ENCODE data around the gene JAM2. TPM values are rescaled to one million over a fixed set of nuclear protein-coding genes. Genes with fewer than 3 reads are reported as not detected.

Gene JAM2
- 1 to 10 TPM in 1 of 2 donors, under 1 TPM in 1; 0.48 to 1.7 TPM for total RNA-seq
- 81.9 TPM for polyA plus RNA-seq (2013, experiment 1 of 2)
- 68.9 TPM for polyA plus RNA-seq (2013, experiment 2 of 2)
- long read RNA-seq, experiment 1, partial matches to known transcripts, result 0 of 1 reads
- long read RNA-seq, experiment 1, other reads (novel, unspliced or antisense), result 1 of 1 reads
- long read RNA-seq, experiment 2, partial matches to known transcripts, result 0 of 1 reads
- long read RNA-seq, experiment 2, other reads (novel, unspliced or antisense), result 1 of 1 reads
- long read RNA-seq, experiment 3, result 0 reads
- long read RNA-seq, experiment 4, result 0 reads

DNA sequence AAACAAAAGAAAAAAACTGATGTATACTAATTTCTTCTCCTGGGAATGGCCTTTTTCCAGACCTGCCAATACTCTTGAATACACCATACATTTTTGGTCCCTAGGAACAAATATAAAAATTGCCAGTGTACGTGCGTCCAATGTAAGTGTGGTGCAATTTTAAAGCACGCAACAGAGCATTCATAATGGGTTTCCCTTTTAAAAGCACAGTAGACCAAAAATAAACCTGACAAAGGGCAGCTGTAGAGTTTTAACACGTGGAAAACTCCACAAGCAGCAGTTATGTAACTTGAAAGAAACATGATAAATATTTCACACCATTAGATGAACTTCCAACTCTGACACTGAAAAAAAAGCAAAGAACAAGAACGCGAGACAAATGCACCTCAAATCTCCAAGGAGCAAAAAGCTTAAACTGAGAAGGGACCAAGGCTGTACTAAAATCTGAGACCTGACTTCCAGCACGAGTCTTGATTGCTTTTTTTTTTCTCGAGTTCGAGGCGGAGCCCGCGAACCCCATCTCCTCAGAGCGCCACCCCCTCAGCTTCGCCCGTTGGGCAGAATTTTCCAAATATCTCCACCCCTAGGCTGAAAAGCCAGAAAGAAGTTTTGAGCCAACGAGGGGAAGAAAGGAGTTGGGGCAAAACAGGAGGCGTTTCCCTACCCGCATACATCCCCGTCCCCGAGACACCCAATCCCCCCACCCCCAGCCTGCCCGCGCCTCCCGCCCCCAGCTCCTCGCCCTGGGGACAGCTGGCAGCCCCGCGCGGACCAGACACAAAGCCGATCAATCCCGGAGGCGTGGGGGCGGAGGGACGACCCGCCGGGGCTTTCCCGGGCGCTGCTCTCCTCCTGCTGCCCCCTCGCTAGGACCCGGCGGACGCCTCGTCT lies at the start of gene JAM2:
Gene JAM2, plus strand, starts transcription at position 599 of the 891 bp plus-strand sequence. CDS start 564 bp downstream, outside the sequence.
- Histone ChIP-seq H3K36me3 (ENCODE audit: control insufficient read depth, insufficient read depth, low read length) (no peaks in the 10 kb centered on the region), H3K4me3 (ENCODE audit: low read length) (peak within 1 kb of the TSS; percentile 85), H3K9ac (ENCODE audit: extremely low read depth, low read length, poor library complexity, severe bottlenecking) (peak within 1 kb of the TSS; percentile 44), H3K4me1 (ENCODE audit: control insufficient read depth, insufficient read depth, low read length) (no peaks in the 10 kb centered on the region), H3K27ac (ENCODE audit: low read depth, low read length) (peak within 1 kb of the TSS; percentile 99), H3K27me3 (ENCODE audit: control insufficient read depth, insufficient read depth, low read length, poor library complexity, severe bottlenecking) (peaks cover 58% of the 10 kb centered on the region), H3K9me3 (ENCODE audit: control insufficient read depth, low read length) (no peaks in the 10 kb centered on the region)
- Mint-ChIP-seq H3K9me3 (no peaks in the 10 kb centered on the region), H3K27ac (no peak within 1 kb of the TSS), H3K27me3 (ENCODE audit: insufficient read depth) (peaks cover 82% of the 10 kb centered on the region), H3K36me3 (ENCODE audit: low read depth) (no peaks in the 10 kb centered on the region), H3K4me1 (peaks cover 3% of the 10 kb centered on the region), H3K4me3 (peak within 1 kb of the TSS; percentile 60)
- TF ChIP-seq, protein P1, sequence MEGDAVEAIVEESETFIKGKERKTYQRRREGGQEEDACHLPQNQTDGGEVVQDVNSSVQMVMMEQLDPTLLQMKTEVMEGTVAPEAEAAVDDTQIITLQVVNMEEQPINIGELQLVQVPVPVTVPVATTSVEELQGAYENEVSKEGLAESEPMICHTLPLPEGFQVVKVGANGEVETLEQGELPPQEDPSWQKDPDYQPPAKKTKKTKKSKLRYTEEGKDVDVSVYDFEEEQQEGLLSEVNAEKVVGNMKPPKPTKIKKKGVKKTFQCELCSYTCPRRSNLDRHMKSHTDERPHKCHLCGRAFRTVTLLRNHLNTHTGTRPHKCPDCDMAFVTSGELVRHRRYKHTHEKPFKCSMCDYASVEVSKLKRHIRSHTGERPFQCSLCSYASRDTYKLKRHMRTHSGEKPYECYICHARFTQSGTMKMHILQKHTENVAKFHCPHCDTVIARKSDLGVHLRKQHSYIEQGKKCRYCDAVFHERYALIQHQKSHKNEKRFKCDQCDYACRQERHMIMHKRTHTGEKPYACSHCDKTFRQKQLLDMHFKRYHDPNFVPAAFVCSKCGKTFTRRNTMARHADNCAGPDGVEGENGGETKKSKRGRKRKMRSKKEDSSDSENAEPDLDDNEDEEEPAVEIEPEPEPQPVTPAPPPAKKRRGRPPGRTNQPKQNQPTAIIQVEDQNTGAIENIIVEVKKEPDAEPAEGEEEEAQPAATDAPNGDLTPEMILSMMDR (conservative IDR thresholded peaks at IDR 0.05), result no peak
- peak; percentile 81 for DNase-seq
- 7 to 25% methylated on average over 12 to 38 of the region's 41 CpGs for WGBS, 2 experiments (ENCODE audit: insufficient coverage in 1 of 2, insufficient read length in 1 of 2)

DNA sequence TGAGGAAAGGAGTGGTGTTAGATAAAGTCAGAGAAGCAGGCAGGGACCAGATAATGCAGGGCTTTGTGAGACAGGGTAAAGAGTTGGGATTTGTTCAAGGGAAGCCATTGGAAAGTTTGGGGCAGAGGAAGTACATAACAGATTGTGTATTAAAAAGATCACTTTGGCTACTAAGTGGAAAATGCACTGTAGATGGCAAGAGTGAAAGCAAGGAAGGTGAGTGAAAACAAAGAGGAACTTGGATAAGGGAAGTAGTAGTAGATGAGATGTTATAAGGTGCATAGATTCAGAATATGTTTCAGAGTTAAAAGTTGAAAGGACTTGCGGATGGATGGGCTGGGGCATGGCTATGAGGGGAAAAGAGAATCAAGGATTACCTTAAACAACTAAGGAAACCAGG lies 49.2 kb upstream of the JAM2 start:
- no peaks in the 10 kb centered on the region for H3K27me3 Mint-ChIP-seq (ENCODE audit: insufficient read depth)
- WGBS, 2 experiments (ENCODE audit: insufficient coverage in 1 of 2, insufficient read length in 1 of 2), result 100% methylated on average over 1 of the region's 1 CpG
- no peaks in the 10 kb centered on the region for H3K4me1 Mint-ChIP-seq
- H3K4me1 ChIP-seq (ENCODE audit: control insufficient read depth, insufficient read depth, low read length), result no peaks in the 10 kb centered on the region
- H3K9ac ChIP-seq (ENCODE audit: extremely low read depth, low read length, poor library complexity, severe bottlenecking), result no peak overlapping the region
- no peak overlapping the region for H3K27ac ChIP-seq (ENCODE audit: low read depth, low read length)
- no peak overlapping the region for H3K4me3 Mint-ChIP-seq
- H3K9me3 Mint-ChIP-seq, result no peaks in the 10 kb centered on the region
- H3K36me3 Mint-ChIP-seq (ENCODE audit: low read depth), result peaks cover 61% of the 10 kb centered on the region
- no peak overlapping the region for H3K27ac Mint-ChIP-seq
- H3K27me3 ChIP-seq (ENCODE audit: control insufficient read depth, insufficient read depth, low read length, poor library complexity, severe bottlenecking), result no peaks in the 10 kb centered on the region
- DNase-seq, result no peak
- TF ChIP-seq, protein P1 (conservative IDR thresholded peaks at IDR 0.05), result no peak
- H3K4me3 ChIP-seq (ENCODE audit: low read length), result no peak overlapping the region
- H3K9me3 ChIP-seq (ENCODE audit: control insufficient read depth, low read length), result no peaks in the 10 kb centered on the region
- peaks cover 76% of the 10 kb centered on the region for H3K36me3 ChIP-seq (ENCODE audit: control insufficient read depth, insufficient read depth, low read length)

DNA sequence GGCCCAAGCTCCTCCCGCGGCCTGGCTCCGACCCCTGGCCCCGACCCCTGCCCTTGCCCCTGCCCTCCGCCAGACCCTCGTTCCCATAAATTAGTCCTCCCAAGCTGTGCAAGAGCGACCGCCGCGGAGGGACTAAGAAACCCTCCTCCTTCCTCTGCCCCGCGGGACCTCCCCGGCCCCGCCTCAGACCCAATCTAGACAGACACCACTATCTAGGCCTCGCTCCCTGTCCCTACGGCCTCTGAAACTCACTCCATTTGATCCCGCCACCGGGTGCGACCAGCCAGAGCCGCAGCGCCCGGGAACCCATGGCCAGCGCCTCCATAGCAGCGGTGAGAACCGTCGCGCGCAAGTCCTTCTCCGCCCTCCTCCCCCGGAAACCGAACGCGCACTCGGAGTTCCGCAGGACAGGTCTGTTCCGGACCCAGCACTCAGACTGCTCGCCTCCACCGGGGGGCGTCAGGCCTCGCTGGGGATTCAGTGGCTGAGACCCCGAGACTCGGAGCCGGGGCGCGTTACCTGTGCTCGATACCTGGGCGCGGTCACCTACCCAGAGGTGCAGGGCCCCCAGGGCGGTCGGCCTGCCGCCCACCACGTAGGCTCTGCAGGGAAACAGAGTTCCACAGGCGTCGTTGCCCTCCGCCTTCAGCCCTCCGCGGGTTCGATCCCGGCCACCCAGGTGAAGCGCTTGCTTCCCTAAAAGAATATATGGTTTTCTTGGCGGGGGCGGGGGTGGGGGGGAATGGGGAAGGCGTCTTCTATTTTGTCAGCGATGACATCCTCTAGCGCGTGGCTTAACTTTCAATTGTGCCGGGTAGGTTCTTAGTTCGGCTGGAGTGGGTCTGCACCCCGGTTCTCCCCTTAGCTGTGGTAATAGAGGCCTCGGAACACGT lies 31.7 kb upstream of the JAM2 start, which contains the start of gene MRPL39:
Gene MRPL39, minus strand, starts transcription at position 331 of the 893 bp plus-strand sequence. Its CDS starts 6 bp downstream, at position 325.
- DNase-seq, result peak; percentile 97
- Mint-ChIP-seq H3K27ac (peak within 1 kb of the TSS; percentile 99), H3K36me3 (ENCODE audit: low read depth) (peaks cover 17% of the 10 kb centered on the region), H3K4me3 (peak within 1 kb of the TSS; percentile 97), H3K27me3 (ENCODE audit: insufficient read depth) (no peaks in the 10 kb centered on the region), H3K4me1 (peaks cover 4% of the 10 kb centered on the region), H3K9me3 (no peaks in the 10 kb centered on the region)
- Histone ChIP-seq H3K36me3 (ENCODE audit: control insufficient read depth, insufficient read depth, low read length) (peaks cover 32% of the 10 kb centered on the region), H3K4me3 (ENCODE audit: low read length) (peak within 1 kb of the TSS; percentile 93), H3K9me3 (ENCODE audit: control insufficient read depth, low read length) (no peaks in the 10 kb centered on the region), H3K27me3 (ENCODE audit: control insufficient read depth, insufficient read depth, low read length, poor library complexity, severe bottlenecking) (no peaks in the 10 kb centered on the region), H3K4me1 (ENCODE audit: control insufficient read depth, insufficient read depth, low read length) (no peaks in the 10 kb centered on the region), H3K9ac (ENCODE audit: extremely low read depth, low read length, poor library complexity, severe bottlenecking) (peak within 1 kb of the TSS; percentile 79), H3K27ac (ENCODE audit: low read depth, low read length) (peak within 1 kb of the TSS; percentile 75)
- TF ChIP-seq, protein P1 (conservative IDR thresholded peaks at IDR 0.05), result peak; percentile 78
- WGBS, 2 experiments (ENCODE audit: insufficient coverage in 1 of 2, insufficient read length in 1 of 2), result 3 to 6% methylated on average over 19 to 71 of the region's 71 CpGs

Data from endodermal cell (in vitro differentiated cells).